ENCODE data around the gene CALCOCO2.
"Not testable (repeated sequence)": the region's sequence is repeated elsewhere in the genome, so short reads cannot be mapped to it uniquely, and the experiment has no call there.

CALCOCO2 gene

GRCh38 chr17:48830840-48831548 lies at the start of gene CALCOCO2:
Gene CALCOCO2 (plus strand): TSS chr17:48831035. CDS start chr17:48841708, 10,673 bp downstream.
- DNase-seq (ENCODE audit: low read depth in 2 of 2) = peak; percentile 73 to 82

GRCh38 chr17:48787828-48788227 lies 43.0 kb upstream of the CALCOCO2 start:
- no peak for DNase-seq (ENCODE audit: low read depth in 2 of 2)

GRCh38 chr17:48790607-48791127 lies 40.2 kb upstream of the CALCOCO2 start:
- DNase-seq (ENCODE audit: low read depth in 2 of 2) = no peak

- DNase-seq (ENCODE audit: low read depth in 2 of 2) = no peak
These were observed 39.5 kb upstream of the CALCOCO2 start for GRCh38 chr17:48791128-48792032.

- no peak for DNase-seq (ENCODE audit: low read depth in 2 of 2)
These were observed 38.6 kb upstream of the CALCOCO2 start for GRCh38 chr17:48792033-48792798.

GRCh38 chr17:48795444-48796162 lies 35.2 kb upstream of the CALCOCO2 start:
- DNase-seq (ENCODE audit: low read depth in 2 of 2) = no peak

GRCh38 chr17:48796163-48796522 lies 34.7 kb upstream of the CALCOCO2 start:
- DNase-seq (ENCODE audit: low read depth in 2 of 2) = not testable (repeated sequence)

GRCh38 chr17:48799069-48799723 lies 31.6 kb upstream of the CALCOCO2 start:
- DNase-seq (ENCODE audit: low read depth in 2 of 2) = no peak

- no peak for DNase-seq (ENCODE audit: low read depth in 2 of 2)
These were observed 30.1 kb upstream of the CALCOCO2 start for GRCh38 chr17:48800626-48801217.

- DNase-seq (ENCODE audit: low read depth in 2 of 2) = peak; percentile 30 to 33
These were observed 25.9 kb upstream of the CALCOCO2 start for GRCh38 chr17:48804936-48805411.

GRCh38 chr17:48809182-48809581 lies 21.7 kb upstream of the CALCOCO2 start:
- no peak for DNase-seq (ENCODE audit: low read depth in 2 of 2)

- no peak for DNase-seq (ENCODE audit: low read depth in 2 of 2)
These were observed 18.8 kb upstream of the CALCOCO2 start for GRCh38 chr17:48812001-48812400.

GRCh38 chr17:48814504-48814903 lies 16.3 kb upstream of the CALCOCO2 start:
- DNase-seq (ENCODE audit: low read depth in 2 of 2) = peak in 1 of 2 donors; percentile 41

- DNase-seq (ENCODE audit: low read depth in 2 of 2) = no peak
These were observed 15.5 kb upstream of the CALCOCO2 start for GRCh38 chr17:48815311-48815710.

GRCh38 chr17:48816438-48816773 lies 14.4 kb upstream of the CALCOCO2 start:
- DNase-seq (ENCODE audit: low read depth in 2 of 2) = no peak

GRCh38 chr17:48816774-48817590 lies 13.9 kb upstream of the CALCOCO2 start, which contains the start of gene TTLL6:
Gene TTLL6 (minus strand): TSS chr17:48817229. CDS start chr17:48817072, 157 bp downstream.
- DNase-seq (ENCODE audit: low read depth in 2 of 2) = peak; percentile 54 to 66

- DNase-seq (ENCODE audit: low read depth in 2 of 2) = no peak
These were observed 12.4 kb upstream of the CALCOCO2 start for GRCh38 chr17:48818361-48818841.

GRCh38 chr17:48819466-48819865 lies 11.4 kb upstream of the CALCOCO2 start:
- DNase-seq (ENCODE audit: low read depth in 2 of 2) = no peak

- not testable (repeated sequence) for DNase-seq (ENCODE audit: low read depth in 2 of 2)
These were observed 9.9 kb upstream of the CALCOCO2 start for GRCh38 chr17:48820936-48821335.

All from stimulated activated CD8-positive, alpha-beta memory T cell treated with anti-CD3 and anti-CD28 coated beads, Interleukin-7, amount 100 ng/mL, for 4 hours (primary cell).